GM19043 (cell line): Measurements from ENCODE around the gene SLC12A4.

Source experiments
- ATAC-seq: cut with Tn5 transposase; IDR thresholded peaks from one replicate; pipeline ENCODE4 v1.9.1; 2021; ENCODE audit warnings: low read depth; ENCODE audit not compliant: unreplicated experiment

Gene SLC12A4

DNA sequence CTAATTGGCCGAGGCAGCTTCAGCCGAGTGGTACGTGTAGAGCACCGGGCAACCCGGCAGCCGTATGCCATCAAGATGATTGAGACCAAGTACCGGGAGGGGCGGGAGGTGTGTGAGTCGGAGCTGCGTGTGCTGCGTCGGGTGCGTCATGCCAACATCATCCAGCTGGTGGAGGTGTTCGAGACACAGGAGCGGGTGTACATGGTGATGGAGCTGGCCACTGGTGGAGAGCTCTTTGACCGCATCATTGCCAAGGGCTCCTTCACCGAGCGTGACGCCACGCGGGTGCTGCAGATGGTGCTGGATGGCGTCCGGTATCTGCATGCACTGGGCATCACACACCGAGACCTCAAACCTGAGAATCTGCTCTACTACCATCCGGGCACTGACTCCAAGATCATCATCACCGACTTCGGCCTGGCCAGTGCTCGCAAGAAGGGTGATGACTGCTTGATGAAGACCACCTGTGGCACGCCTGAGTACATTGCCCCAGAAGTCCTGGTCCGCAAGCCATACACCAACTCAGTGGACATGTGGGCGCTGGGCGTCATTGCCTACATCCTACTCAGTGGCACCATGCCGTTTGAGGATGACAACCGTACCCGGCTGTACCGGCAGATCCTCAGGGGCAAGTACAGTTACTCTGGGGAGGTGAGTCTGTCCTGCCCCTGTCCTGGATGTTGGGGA, 59.2 kb downstream of the SLC12A4 start:
- no peak for ATAC-seq

DNA sequence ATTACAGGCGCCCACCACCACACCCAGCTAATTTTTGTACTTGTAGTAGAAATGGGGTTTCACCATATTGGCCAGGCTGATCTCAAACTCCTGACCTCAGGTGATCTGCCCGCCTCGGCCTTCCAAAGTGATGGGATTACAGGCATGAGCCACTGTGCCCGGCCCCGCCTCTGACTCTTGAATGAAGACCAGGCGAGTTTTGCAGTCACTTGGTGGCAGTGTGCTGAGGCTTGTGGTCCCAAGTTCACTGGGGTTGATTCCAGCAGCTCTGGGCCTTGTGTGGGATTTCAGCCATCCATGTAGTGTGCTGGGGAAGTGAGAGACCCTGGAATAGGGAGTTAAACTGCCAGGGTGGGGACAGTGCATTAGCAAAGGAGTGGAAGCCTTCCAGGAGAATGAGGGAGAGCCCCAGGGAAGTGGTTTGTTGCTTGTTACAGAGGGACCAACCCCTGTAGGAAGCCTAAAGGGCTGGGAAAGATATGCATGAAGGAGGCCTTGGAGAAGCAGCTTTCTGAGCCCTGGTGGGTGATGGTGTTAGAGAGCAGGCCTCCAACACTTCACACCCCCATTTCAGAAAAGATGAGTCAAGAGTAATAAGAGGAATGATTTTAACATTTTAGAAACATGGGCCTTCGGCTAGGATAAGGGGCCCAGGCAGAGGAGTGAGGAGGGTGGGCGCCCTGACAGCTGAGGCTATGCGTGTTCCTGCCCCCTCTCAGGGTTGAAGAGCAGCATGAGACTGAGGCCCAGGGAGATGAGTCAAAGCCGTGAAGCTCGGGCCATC, 60.8 kb downstream of the SLC12A4 start:
- ATAC-seq: no peak

DNA sequence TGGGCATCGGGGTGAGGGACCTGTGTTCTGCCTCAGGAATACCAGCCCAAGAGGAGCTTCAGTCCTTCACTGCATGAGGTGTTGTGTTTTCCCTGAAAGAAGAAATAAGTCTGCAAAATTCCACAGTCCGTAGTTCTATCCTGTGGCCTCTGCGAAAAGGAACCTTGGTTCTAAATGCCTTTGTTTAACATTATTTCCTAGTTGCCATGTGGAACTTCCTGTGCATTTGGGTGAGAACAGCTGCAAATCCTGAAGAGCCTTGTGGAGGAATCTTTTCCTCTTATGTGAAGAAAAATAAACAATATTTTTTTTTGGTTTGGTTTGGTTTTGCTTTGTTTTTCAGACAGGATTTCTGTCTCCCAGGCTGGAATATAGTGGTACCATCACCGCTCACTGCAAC, 65.6 kb downstream of the SLC12A4 start:
- ATAC-seq: no peak

DNA sequence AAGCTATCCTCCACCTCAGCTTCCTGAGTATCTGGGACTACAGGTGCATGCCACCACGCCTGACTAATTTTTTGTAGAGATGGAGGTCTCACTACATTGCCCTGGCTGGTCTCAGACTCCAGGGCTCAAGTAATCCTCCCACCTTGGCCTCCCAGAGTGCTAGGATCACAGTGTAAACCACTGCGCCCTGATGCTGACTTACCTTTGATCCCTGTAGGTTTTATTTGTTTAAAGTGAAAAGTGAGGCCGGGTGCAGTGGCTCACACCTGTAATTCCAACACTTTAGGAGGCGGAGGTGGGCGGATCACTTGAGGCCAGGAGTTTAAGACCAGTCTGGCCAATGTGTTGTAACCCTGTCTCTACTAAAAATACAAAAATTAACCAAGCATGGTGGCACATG, 66.7 kb downstream of the SLC12A4 start:
- no peak for ATAC-seq

DNA sequence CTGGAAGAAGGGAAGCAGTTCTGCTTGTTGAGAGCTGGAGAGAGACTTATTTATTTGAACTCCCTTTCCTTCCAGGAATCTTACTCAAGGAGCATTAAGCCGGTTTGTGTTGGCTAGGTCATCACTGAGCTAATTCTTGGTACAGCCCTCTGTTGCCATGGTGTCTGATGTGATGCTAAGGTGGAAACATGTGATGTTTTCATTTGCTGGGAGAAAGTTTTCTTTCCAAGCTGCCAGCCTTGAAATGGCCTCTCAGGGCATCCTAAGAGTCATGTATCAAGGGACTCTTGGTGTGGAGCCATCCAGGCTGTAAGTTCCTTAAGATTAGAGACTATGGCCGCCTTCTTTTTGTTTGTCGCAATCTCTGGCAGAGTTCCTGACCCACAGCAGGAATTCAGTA, 71.2 kb downstream of the SLC12A4 start:
- ATAC-seq: no peak

DNA sequence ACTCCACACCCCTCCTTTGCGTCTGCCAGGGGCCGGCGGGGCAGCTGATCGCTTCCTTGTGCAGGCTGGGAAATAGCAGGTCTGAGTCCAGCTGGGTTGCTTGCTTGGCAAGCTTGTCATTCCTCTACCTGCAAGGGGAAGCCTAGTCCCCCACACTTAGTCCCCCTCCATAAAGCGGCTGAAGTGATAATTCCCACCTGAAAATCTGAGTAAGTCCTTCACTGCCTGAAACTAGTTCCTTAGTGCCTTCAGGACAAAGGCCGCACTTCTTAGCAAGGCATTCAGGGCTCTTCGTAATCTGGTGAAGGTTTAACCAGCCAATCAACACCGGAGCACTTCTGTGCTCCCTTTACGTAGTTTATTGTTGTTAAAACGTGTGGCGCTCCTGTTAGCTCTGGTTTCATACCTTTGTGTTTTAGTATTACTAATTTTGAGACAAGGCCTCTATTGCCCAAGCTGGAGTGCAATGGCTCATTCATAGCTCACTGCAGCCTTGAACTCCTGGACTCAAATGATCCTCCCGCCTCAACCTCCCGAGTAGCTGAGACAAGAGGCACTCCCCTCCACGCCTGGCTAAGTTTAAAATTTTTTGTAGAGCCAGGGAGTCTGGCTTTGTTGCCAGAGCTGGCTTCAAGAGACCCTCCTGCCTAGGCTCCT, 74.6 kb downstream of the SLC12A4 start:
- ATAC-seq: no peak
